GM18907 (cell line): ENCODE results near the gene FOXP2.

ENCODE experiments used
- ATAC-seq: cut with Tn5 transposase; IDR thresholded peaks from one replicate; pipeline ENCODE4 v1.9.1; 2021; ENCODE audit warnings: mild to moderate bottlenecking, moderate library complexity; ENCODE audit not compliant: unreplicated experiment

The FOXP2 gene

GRCh38 chr7:114703677-114704076, 289.1 kb downstream of the FOXP2 start:
- ATAC-seq, result no peak

- no peak for ATAC-seq
Measured at GRCh38 chr7:114708646-114709045, 294.0 kb downstream of the FOXP2 start.

GRCh38 chr7:114710499-114710898, 295.9 kb downstream of the FOXP2 start:
- no peak for ATAC-seq

GRCh38 chr7:114711241-114711640, 296.6 kb downstream of the FOXP2 start:
- ATAC-seq, result no peak

- no peak for ATAC-seq
Measured at GRCh38 chr7:114715907-114716306, 301.3 kb downstream of the FOXP2 start.

- ATAC-seq, result no peak
Measured at GRCh38 chr7:114718861-114719260, 304.2 kb downstream of the FOXP2 start.

GRCh38 chr7:114720725-114721124, 306.1 kb downstream of the FOXP2 start:
- ATAC-seq, result no peak

GRCh38 chr7:114722562-114722961, 307.9 kb downstream of the FOXP2 start:
- ATAC-seq, result no peak

- no peak for ATAC-seq
Measured at GRCh38 chr7:114723308-114723707, 308.7 kb downstream of the FOXP2 start.

GRCh38 chr7:114740095-114740494, 325.5 kb downstream of the FOXP2 start:
- no peak for ATAC-seq

- no peak for ATAC-seq
Measured at GRCh38 chr7:114740941-114741340, 326.3 kb downstream of the FOXP2 start.

GRCh38 chr7:114741911-114742310, 327.3 kb downstream of the FOXP2 start:
- ATAC-seq, result no peak
